ENCODE measurements around the gene HCRTR2.
A peak's percentile ranks its signal among the peaks of the same experiment; 100 is the strongest.

The HCRTR2 gene

DNA sequence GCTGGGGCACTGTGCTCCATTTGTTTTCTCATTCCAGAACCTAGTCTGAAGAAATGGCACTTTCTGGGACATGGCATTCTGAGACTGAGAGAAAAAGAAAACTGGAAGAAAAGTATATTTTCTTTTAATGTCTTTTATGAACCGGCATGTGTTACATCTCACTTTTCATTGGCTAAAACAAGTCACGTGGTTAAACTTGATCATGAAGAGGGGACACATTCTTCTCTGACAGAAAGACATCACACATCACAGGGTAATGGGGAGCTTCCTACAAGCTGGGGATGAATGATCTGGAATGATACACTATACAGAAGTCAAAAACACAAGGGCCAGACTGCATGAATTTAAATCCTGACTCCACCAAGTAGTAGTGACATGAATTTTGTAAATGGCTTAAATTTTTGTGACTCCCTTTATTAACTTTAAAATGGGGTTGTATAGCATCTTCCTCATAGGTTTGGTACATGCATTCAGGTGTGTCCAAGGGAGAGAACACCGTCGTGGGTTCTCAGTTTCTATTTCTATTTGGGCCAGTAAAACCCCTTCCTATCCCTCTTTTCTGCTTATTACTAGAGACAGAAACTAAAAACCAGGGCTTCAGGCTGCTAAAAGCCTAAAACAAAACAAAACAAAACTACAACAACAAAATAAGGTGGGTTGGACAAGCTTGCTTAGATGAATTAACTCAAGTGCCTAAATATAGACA is 91.2 kb downstream of the HCRTR2 start:
- no peak overlapping the region for H3K4me3 ChIP-seq (ENCODE audit: low read depth, low read length)
- TF ChIP-seq, protein P1, sequence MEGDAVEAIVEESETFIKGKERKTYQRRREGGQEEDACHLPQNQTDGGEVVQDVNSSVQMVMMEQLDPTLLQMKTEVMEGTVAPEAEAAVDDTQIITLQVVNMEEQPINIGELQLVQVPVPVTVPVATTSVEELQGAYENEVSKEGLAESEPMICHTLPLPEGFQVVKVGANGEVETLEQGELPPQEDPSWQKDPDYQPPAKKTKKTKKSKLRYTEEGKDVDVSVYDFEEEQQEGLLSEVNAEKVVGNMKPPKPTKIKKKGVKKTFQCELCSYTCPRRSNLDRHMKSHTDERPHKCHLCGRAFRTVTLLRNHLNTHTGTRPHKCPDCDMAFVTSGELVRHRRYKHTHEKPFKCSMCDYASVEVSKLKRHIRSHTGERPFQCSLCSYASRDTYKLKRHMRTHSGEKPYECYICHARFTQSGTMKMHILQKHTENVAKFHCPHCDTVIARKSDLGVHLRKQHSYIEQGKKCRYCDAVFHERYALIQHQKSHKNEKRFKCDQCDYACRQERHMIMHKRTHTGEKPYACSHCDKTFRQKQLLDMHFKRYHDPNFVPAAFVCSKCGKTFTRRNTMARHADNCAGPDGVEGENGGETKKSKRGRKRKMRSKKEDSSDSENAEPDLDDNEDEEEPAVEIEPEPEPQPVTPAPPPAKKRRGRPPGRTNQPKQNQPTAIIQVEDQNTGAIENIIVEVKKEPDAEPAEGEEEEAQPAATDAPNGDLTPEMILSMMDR (IDR thresholded peaks at IDR 0.05; ENCODE audit: borderline replicate concordance, insufficient read depth, low read depth, low read length), result no peak

DNA sequence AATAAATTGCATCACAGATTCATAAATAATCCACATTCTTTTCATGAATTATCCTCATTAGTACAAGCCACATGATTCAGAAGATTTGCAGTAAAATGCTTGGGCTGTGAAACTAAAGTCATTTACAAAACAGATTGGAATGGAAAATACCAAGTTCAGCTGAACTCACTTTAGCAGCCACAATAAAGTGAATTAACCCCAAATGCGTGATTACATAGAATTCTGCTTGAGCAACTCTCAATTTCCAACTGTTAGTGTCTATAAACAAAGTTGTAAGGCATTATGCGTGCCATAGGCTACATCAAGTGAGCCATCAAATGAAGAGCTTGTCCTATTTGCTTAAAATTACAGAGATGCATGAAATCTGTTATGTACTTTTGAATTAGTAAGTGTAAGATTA is 92.6 kb downstream of the HCRTR2 start:
- H3K4me3 ChIP-seq (ENCODE audit: low read depth, low read length), result no peak overlapping the region
- TF ChIP-seq, protein P1 (IDR thresholded peaks at IDR 0.05; ENCODE audit: borderline replicate concordance, insufficient read depth, low read depth, low read length), result no peak

DNA sequence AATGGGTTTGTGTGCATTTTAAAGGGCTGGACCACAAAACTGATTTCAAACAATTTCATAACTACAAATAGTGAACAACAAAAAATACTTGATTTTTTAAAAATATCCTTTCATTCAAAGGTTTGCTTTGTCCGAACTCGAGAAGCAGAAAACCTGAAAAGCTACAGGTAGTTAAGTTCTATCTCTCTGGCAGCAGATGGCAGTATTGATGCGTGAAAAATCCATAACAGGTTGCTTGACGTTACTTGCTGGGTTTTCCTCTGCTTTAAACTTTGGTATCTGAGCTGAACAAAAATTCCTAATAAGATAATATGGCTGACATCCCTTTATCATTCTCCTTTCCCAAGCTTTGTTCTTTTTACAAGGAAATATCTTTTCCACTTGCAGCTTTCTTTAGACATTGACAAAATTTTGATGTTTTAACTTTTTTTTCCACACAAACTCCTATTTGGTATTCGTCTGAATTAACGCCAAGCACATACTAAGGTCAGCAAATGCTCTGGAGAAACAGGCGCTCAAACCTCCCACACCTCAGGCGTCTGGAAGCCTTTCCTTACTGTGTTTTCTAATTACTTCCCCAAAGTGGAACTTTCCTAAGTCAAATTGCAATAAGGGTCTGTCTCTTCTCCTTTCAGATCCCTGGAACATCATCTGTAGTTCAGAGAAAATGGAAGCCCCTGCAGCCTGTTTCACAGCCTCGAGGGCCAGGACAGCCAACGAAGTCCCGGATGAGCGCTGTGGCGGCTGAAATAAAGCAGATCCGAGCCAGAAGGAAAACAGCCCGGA is 102.6 kb downstream of the HCRTR2 start:
- TF ChIP-seq, protein P1 (IDR thresholded peaks at IDR 0.05; ENCODE audit: borderline replicate concordance, insufficient read depth, low read depth, low read length), result peak; percentile 55; the same call in 1 of the 2 replicates
- no peak overlapping the region for H3K4me3 ChIP-seq (ENCODE audit: low read depth, low read length)

DNA sequence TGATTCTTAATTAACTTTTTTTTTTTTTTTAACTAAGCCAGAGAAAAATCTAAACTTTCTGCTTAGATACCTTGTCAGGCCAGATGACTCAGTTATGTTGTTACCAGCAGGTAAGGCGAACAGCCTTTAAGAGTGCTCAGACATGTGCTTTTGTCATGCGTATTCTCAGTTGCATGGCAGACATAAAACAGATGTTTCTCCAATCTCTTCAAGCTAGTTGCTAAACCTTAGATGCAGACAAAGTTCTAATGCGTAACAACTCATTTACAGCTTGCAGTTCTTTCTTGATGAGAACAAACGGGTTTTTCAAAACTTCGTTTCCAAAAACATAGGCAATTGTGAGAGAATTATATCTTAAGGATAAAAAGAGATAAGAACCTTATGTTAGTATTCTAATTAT is 103.3 kb downstream of the HCRTR2 start:
- H3K4me3 ChIP-seq (ENCODE audit: low read depth, low read length), result no peak overlapping the region
- TF ChIP-seq, protein P1 (IDR thresholded peaks at IDR 0.05; ENCODE audit: borderline replicate concordance, insufficient read depth, low read depth, low read length), result no peak

DNA sequence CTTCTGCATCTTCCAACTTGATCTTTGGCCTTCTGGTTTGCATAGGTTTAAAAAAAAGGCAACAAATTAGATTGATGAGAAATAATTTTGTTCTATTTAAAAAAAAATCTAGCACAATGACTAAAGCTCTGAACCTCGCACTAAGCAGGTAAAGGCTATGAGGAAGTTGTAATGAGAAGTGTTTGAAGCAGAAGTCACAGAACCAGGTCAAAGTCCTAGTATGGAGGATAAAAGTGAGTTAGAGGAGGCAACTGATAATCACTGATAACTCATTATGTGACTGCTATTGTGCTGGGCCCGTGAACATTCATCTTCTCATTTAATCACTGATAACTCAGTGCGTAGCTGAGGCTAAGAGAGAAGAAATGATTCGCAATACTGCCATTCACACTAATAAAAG is 106.9 kb downstream of the HCRTR2 start:
- no peak overlapping the region for H3K4me3 ChIP-seq (ENCODE audit: low read depth, low read length)
- TF ChIP-seq, protein P1 (IDR thresholded peaks at IDR 0.05; ENCODE audit: borderline replicate concordance, insufficient read depth, low read depth, low read length), result no peak

DNA sequence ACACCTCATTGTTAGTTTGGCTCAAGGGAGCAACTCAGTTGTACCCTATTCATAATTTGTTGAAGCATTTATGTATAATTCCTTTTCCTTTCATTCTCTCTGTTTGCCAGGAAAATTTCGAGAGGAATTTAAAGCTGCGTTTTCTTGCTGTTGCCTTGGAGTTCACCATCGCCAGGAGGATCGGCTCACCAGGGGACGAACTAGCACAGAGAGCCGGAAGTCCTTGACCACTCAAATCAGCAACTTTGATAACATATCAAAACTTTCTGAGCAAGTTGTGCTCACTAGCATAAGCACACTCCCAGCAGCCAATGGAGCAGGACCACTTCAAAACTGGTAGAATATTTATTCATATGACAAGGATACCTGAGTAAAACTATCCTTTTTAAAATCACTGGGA is 107.8 kb downstream of the HCRTR2 start:
- no peak overlapping the region for H3K4me3 ChIP-seq (ENCODE audit: low read depth, low read length)
- TF ChIP-seq, protein P1 (IDR thresholded peaks at IDR 0.05; ENCODE audit: borderline replicate concordance, insufficient read depth, low read depth, low read length), result no peak

DNA sequence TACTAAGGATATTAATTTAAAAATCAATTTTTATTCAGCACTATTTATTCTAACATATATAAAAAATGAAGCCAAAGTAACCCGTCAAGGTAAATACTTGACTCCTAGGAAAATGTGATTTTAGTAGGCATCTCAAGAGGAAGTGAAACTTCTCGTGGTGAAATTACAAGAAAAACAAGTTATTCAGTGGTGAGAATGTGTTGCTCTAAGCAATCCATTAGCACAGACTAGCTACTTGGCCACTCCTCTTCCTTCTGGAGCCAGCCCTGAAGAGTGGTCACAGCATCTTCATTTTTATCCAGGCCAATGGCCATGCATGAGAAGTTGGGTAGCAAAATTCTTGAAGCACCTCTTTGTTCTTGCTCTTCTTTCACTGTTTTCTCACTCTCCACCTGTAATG is 112.5 kb downstream of the HCRTR2 start:
- no peak overlapping the region for H3K4me3 ChIP-seq (ENCODE audit: low read depth, low read length)
- TF ChIP-seq, protein P1 (IDR thresholded peaks at IDR 0.05; ENCODE audit: borderline replicate concordance, insufficient read depth, low read depth, low read length), result no peak
